ENCODE data around the gene RNU6-9. TPM values are rescaled to one million over a fixed set of nuclear protein-coding genes. Genes with fewer than 3 reads are reported as not detected.

RNU6-9 gene
- total RNA-seq, 2 donors from 2014 or later: not detected

DNA sequence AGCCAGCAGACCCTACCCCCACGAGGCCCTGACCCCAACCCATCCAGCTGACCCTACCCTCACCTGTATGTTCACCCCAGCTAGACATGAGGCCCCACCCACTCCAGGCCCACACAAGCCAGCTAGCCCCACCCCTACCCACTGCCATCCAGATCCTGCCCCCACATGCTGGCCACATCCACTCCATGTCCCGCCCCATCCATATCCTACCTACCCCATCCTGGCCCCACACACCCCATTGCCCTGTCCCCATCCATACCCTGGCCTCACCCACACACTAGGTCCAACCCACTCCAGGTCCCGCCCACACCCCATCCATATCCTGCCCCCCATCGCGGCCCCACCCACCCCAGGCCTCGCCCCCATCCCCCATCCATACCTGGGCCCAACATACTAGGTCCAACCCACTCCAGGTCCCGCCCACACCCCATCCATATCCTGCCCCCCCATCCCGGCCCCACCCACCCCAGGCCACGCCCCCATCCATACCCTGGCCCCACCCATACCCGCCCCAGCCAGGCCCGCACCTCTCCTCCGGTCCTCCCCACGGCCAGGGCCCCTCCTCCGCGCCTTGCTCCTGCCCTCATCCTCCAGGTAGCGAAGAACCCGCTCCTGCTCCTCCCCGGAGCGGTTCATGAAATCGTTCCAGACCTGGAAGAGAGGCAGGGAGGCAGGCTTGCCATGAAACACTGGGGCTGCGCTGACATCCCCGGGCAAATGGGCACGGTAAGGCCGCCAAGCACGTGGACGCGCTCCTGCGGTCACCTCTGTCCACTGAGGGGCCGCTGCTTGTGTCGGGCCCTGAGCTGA, 7.2 kb downstream of the RNU6-9 start:
- H3K36me3 Mint-ChIP-seq (ENCODE audit: insufficient read depth in 2 of 2): peaks cover 0 to 4% of the 10 kb centered on the region in 2 donors
- H3K4me1 Mint-ChIP-seq (ENCODE audit: low read depth): peaks cover 9% of the 10 kb centered on the region
- peak in 1 of 2 donors; percentile 24 for DNase-seq
- no peaks in the 10 kb centered on the region for H3K27me3 Mint-ChIP-seq (ENCODE audit: low read depth)
- H3K4me3 Mint-ChIP-seq: no peak overlapping the region
- H3K9me3 Mint-ChIP-seq: no peaks in the 10 kb centered on the region
- ATAC-seq (replicated peaks in 1 of 2): peak; percentile 53 to 56
- H3K27ac Mint-ChIP-seq: no peak overlapping the region

DNA sequence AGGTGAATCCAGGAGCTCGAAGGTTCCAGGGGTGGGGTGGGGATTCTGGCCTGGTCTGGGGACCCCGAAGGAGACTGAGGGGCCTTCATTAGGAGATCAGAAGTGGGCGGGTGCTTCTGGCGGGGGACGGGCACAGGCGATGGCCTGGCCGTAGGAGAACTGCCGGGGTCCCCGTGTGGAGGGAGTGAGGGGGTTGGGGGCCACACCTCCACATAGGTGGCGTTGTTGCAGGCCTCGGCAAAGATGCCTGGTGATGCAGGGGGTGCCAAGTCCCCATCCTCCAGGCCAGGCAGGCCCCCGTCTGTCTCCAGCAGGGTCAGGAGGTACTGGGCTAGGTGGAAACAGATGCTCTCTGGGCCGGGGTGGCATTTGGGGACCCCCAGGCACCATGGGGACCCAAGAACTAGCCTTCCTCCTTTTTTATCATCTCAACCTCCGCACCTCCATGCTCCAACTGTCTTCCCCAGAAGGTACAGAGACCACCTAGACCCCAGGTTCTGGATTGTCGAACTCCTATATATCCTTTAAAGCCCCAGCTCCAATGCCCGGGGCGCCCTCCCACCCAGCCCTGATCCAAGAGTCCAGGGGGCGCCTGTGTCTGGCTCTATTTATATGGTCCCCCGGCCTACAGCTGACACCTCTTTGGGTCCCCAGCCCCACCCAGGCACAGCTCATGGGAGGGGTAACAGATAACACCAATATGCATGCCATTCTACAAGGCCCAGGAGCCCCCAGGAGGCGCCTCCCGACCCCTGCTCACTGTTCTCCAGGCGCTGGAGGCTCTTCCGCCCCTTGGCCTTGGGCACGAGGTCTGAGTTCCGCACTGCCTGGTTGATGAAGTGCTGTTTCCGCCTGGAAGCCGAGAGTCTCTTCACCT, 8.2 kb downstream of the RNU6-9 start:
- ATAC-seq (replicated peaks in 1 of 2) (no peak), DNase-seq (no peak)
- no peak overlapping the region for H3K27ac Mint-ChIP-seq
- no peak overlapping the region for H3K4me3 Mint-ChIP-seq
- H3K4me1 Mint-ChIP-seq (ENCODE audit: low read depth): peaks cover 17% of the 10 kb centered on the region
- H3K9me3 Mint-ChIP-seq: no peaks in the 10 kb centered on the region
- peaks cover under 1 to 4% of the 10 kb centered on the region in 2 donors for H3K36me3 Mint-ChIP-seq (ENCODE audit: insufficient read depth in 2 of 2)
- H3K27me3 Mint-ChIP-seq (ENCODE audit: low read depth): no peaks in the 10 kb centered on the region

DNA sequence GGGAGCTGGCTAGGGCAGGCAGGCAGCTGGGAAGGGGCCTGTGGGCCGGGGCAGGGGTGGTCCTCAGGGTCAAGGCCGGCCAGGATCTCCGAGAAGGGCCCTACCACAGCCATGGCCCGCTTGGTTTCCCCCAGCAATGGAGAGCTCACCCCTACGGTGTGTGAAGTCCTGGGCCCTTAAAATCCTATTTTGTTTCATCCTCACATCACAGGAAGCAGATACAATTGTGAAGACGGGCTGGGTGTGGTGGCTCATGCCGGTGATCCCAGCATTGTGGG, 8.7 kb downstream of the RNU6-9 start:
- H3K9me3 Mint-ChIP-seq: no peaks in the 10 kb centered on the region
- H3K4me1 Mint-ChIP-seq (ENCODE audit: low read depth): peaks cover 23% of the 10 kb centered on the region
- no peaks in the 10 kb centered on the region for H3K27me3 Mint-ChIP-seq (ENCODE audit: low read depth)
- no peak overlapping the region for H3K27ac Mint-ChIP-seq
- peaks cover 1 to 2% of the 10 kb centered on the region in 2 donors for H3K36me3 Mint-ChIP-seq (ENCODE audit: insufficient read depth in 2 of 2)
- DNase-seq (no peak), ATAC-seq (replicated peaks in 1 of 2) (no peak)
- H3K4me3 Mint-ChIP-seq: no peak overlapping the region

DNA sequence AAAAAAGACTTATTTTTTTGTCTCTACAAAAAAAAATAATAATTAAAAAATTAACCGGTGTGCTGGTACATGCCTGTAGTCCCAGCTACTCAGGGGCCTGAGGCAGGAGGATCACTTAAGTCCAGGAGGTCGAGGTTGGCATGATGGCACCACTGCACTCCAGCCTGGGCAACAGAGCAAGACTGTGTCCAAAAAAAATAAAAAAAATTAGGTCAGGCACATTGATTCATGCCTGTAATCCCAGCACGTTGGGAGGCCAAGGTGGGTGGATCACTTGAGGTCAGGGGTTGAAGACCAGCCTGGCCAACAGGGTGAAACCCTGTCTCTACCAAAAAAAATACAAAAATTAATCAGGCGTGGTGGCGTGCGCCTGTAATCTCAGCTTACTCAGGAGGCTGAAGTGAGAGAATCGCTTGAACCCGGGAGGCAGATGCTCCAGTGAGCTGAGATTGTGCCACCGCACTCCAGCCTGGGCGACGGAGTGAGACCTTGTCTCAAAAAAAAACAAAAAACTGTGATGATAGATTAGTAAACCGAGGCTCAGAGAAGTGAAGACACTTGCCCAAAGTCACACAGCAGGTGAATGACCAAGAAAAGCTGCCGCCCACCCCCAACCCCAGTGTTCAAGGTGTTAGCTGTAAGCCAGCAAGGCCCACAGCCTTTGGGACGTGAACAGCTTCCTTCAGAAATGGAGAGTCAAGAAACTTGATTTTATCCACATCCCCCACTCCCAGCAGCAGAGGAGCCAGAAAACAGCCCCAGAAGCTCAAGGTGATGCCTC, 9.4 kb downstream of the RNU6-9 start:
- no peaks in the 10 kb centered on the region for H3K9me3 Mint-ChIP-seq
- no peak overlapping the region for H3K4me3 Mint-ChIP-seq
- peaks cover 1 to 2% of the 10 kb centered on the region in 2 donors for H3K36me3 Mint-ChIP-seq (ENCODE audit: insufficient read depth in 2 of 2)
- DNase-seq (no peak), ATAC-seq (replicated peaks in 1 of 2) (no peak)
- no peak overlapping the region for H3K27ac Mint-ChIP-seq
- H3K4me1 Mint-ChIP-seq (ENCODE audit: low read depth): peaks cover 29% of the 10 kb centered on the region
- no peaks in the 10 kb centered on the region for H3K27me3 Mint-ChIP-seq (ENCODE audit: low read depth)

DNA sequence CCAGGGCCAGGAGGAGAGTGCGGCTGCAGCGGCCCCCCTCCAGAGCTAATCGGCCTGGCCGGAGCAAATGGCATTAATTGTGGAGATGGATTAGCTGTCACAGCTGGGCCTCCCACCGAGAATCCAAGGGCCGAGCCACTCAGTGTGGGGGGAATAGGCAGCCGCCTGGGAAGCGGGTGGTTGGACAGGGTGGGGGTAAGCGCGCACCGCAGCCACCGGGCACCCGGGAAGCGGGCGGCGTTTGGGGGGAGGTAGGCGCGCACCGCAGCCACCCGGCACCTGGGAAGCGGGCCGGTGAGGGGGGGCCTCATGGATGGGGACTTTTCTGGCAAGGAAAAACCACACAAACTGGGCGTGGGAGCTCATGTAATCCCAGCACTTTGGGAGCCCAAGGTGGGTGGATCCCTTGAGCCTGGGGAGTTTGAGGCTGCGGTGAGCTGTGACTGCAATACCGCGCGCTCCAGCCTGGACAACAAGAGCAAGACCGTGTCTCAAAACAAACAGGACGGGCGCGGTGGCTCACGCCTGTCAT, 10.0 kb downstream of the RNU6-9 start:
- no peak overlapping the region for H3K4me3 Mint-ChIP-seq
- no peaks in the 10 kb centered on the region for H3K27me3 Mint-ChIP-seq (ENCODE audit: low read depth)

DNA sequence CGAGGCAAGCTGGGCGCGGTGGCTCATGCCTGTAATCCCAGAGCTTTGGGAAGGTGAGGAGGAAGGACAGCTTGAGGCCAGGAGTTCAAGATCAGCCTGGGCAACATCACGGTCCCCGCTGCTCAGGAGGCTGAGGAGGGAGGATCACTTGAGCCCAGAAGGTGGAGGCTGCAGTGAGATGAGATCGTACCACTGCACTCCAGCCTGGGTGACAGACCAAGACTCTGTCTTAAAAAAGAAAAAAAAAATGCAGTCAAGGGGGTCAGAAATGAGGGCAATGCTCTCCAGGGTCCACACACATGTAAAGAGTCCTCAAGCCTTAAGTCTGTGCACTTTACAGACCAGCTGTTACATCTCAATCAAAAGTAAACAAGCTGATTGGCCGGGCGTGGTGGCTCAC, 11.3 kb downstream of the RNU6-9 start:
- H3K4me3 Mint-ChIP-seq: no peak overlapping the region
- ATAC-seq (replicated peaks in 1 of 2): no peak
- no peak for DNase-seq
- H3K9me3 Mint-ChIP-seq: no peaks in the 10 kb centered on the region
- no peaks in the 10 kb centered on the region for H3K27me3 Mint-ChIP-seq (ENCODE audit: low read depth)
- peaks cover 47% of the 10 kb centered on the region for H3K4me1 Mint-ChIP-seq (ENCODE audit: low read depth)
- peaks cover 4% of the 10 kb centered on the region in 2 donors for H3K36me3 Mint-ChIP-seq (ENCODE audit: insufficient read depth in 2 of 2)
- H3K27ac Mint-ChIP-seq: peak overlapping the region; percentile 61

More for the DNA sequence above, 10.0 kb downstream of the RNU6-9 start:
- H3K4me1 Mint-ChIP-seq (ENCODE audit: low read depth): peaks cover 35% of the 10 kb centered on the region
- no peak overlapping the region for H3K27ac Mint-ChIP-seq
- ATAC-seq (replicated peaks in 1 of 2): no peak
- H3K9me3 Mint-ChIP-seq: no peaks in the 10 kb centered on the region
- H3K36me3 Mint-ChIP-seq (ENCODE audit: insufficient read depth in 2 of 2): peaks cover 1 to 2% of the 10 kb centered on the region in 2 donors
- no peak for DNase-seq

DNA sequence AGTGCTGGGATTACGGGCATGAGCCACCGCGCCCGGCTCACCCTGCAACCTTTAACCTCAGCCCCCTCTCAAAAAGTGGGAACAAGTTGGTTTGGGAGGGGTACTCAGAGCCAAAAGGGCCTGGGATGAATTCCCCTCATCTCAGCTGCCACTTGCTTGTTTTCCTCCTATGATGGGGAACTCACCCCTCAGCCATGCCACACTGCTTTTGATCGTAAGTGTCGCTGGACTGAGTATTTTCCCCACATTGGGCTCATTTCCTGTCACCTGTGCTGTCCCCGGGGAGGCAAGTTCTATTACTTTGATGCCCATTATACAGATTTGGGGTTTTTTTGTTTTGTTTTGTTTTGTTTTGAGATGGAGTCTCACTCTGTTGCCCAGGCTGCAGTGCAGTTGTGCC, 13.2 kb downstream of the RNU6-9 start:
- Mint-ChIP-seq H3K4me3 (peak overlapping the region; percentile 49 to 67), H3K4me1 (ENCODE audit: low read depth) (peaks cover 60% of the 10 kb centered on the region), H3K27me3 (ENCODE audit: low read depth) (no peaks in the 10 kb centered on the region), H3K36me3 (ENCODE audit: insufficient read depth in 2 of 2) (peaks cover 4 to 10% of the 10 kb centered on the region in 2 donors), H3K27ac (peak overlapping the region; percentile 85), H3K9me3 (no peaks in the 10 kb centered on the region)
- ATAC-seq (replicated peaks in 1 of 2): no peak
- no peak for DNase-seq

DNA sequence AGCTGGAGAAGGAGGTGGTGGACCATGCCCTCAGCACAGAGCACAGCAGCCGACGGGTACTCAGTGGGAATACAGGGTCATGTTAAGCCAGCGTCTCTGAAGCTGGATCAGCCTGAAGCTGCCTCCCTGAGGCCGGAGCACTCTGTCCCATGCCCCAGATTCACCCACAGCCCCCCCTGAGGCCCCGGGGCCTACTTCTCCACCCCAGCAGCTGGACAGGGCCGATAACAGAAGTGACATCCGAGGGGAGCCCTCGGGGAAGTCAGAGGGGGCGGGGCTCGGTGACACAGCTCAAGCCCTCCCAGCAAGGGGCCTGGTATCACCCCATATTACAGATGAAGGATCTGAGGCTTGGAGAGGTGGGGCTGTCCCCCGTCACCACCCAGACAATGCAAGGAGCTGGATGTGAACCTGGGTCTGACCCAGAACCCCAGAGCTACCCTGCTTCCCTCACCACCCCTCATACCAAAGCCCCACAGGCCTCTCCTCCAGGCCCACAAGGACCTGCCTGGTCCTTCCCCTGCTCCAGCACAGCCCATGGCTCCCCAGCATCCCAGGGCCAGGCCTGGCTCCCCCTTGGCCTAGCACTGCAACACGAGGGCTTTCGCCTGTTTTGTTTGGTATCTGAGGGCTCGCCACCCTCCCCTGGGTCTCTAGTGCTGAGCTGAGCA, 14.0 kb downstream of the RNU6-9 start:
- Mint-ChIP-seq H3K4me1 (ENCODE audit: low read depth) (peaks cover 60% of the 10 kb centered on the region), H3K27ac (peak overlapping the region; percentile 46), H3K27me3 (ENCODE audit: low read depth) (no peaks in the 10 kb centered on the region), H3K4me3 (peak overlapping the region; percentile 49 to 67), H3K9me3 (no peaks in the 10 kb centered on the region), H3K36me3 (ENCODE audit: insufficient read depth in 2 of 2) (peaks cover 4 to 10% of the 10 kb centered on the region in 2 donors)
- ATAC-seq (replicated peaks in 1 of 2): peak; percentile 12 to 20
- peak; percentile 50 to 55 for DNase-seq

DNA sequence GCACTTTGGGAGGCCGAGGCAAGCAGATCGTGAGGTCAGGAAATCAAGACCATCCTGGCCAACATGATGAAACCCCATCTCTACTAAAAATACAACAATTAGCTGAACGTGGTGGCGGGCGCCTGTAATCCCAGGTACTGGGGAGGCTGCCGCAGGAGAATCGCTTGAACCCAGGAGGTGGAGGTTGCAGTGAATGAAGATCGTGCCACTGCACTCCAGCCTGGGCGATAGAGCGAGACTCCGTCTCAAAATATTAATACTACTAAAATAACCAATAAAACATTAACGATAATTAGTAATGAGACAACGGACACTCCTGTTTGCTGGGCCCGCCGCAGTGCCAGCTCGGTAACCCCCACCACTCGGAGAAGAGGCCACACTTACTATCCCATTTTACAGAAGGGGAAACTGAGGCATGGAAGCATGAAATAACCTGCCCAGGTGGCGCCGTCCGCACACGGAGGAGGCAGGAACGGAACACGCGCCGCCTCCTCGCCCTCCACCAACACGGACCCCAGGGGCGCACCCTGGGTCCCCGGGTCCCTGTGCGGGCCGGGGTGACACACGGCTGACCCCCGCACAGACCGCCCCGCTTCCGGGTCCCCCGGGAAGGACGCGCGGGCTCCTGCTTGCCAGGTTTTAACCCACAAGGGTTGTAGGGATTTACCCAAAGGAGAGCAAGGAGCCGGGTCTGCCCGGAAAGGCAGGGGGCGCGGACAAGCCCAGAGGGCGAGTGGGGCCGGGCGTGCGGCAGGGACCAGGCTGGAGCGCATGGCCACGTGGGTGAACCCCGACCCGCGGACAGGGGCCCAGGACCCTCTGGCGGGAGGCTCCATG, 18.1 kb downstream of the RNU6-9 start:
- ATAC-seq (replicated peaks in 1 of 2): no peak
- DNase-seq: no peak
- Mint-ChIP-seq H3K36me3 (ENCODE audit: insufficient read depth in 2 of 2) (peaks cover 4 to 9% of the 10 kb centered on the region in 2 donors), H3K9me3 (no peaks in the 10 kb centered on the region), H3K4me1 (ENCODE audit: low read depth) (peaks cover 50% of the 10 kb centered on the region), H3K27ac (no peak overlapping the region), H3K27me3 (ENCODE audit: low read depth) (no peaks in the 10 kb centered on the region), H3K4me3 (peak overlapping the region; percentile 59 to 73)

DNA sequence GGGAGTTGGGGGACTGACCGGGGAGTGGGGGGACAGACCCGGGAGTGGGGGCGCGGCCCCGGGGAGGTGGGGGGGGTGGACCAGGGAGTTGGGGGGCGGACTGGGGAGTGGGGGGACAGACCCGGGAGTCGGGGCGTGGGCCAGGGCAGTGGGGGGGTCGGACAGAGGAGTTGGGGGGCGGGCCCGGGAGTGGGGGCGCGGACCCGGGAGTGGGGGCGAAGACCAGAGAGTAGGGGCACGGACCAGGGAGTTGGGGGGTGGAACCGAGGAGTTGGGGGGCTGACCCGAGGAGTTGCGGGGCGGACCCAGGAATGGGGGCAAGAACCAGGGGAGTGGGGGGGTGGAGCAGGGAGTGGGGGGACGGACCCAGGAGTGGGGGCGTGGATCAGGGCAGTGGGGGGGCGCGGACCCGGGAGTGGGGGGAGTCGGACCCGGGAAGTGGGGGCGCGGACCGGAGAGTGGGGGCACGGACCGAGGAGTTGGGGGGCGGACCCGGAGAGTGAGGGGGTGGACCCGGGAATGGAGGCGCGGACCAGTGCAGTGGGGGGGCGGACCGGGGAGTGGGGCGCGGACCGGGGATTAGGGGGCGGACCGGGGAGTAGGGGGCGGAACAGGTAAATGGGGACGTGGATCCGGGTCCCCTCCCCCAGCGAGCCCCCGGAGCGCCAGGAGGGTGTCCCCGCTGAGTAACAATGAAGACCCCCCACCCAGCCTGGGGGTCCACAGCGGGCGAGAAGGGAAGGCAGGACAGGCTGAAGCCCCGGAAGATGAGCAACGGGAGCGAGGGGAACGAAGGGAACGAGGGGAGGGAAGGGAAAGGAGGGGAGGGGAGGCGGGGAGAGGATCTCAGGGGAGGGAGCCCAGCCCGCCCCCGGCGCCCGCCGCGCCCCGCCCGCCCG, 19.1 kb downstream of the RNU6-9 start:
- peak; percentile 38 for DNase-seq
- Mint-ChIP-seq H3K27me3 (ENCODE audit: low read depth) (no peaks in the 10 kb centered on the region), H3K9me3 (no peaks in the 10 kb centered on the region), H3K4me3 (peak overlapping the region; percentile 83 to 90), H3K4me1 (ENCODE audit: low read depth) (peaks cover 40% of the 10 kb centered on the region), H3K36me3 (ENCODE audit: insufficient read depth in 2 of 2) (peaks cover 3 to 9% of the 10 kb centered on the region in 2 donors), H3K27ac (no peak overlapping the region)
- no peak for ATAC-seq (replicated peaks in 1 of 2)
